ENCODE data around the gene OR2C3.

OR2C3 gene

GRCh38 chr1:247557926-247558674 lies 21.9 kb upstream of the OR2C3 start:
- H3K36me3 ChIP-seq (ENCODE audit: control insufficient read depth in 4 of 4, insufficient read depth in 4 of 4, low read length in 3 of 4) = peaks cover 0 to 60% (median 15%) of the 10 kb centered on the region in 4 experiments
- DNase-seq = no peak
- peaks cover 0 to 33% (median 5%) of the 10 kb centered on the region in 4 experiments for H3K4me1 ChIP-seq (ENCODE audit: control extremely low read depth in 1 of 4, control insufficient read depth in 4 of 4, insufficient read depth in 4 of 4, low read length in 3 of 4)
- CTCF ChIA-PET = interaction anchor here (1.3 kb wide), 1 partner anchor 27 kb away, joined by 4 read pairs; no protein-coding TSS in a partner anchor
- H3K4me3 ChIP-seq (ENCODE audit: control insufficient read depth in 1 of 7, extremely low read depth in 1 of 7, insufficient read depth in 4 of 7, low read depth in 2 of 7, low read length in 6 of 7) = peak overlapping the region in 1 of 7 experiments; percentile 13
- POLR2A ChIA-PET = no interaction called here
- no peaks in the 10 kb centered on the region for H3K27me3 ChIP-seq (replicated peaks in 2 of 5; ENCODE audit: control insufficient read depth in 4 of 5, insufficient read depth in 5 of 5, low read length in 4 of 5)
- no CpG with 5 or more reads among the region's 2 CpGs for WGBS (ENCODE audit: insufficient coverage)
- H3K27ac ChIP-seq (ENCODE audit: insufficient read depth in 1 of 2, low read depth in 1 of 2, low read length in 2 of 2, poor library complexity in 1 of 2, severe bottlenecking in 2 of 2) = no peak overlapping the region
- peaks cover 0 to 4% (median 0%) of the 10 kb centered on the region in 5 experiments for H3K9me3 ChIP-seq (ENCODE audit: control extremely low read depth in 1 of 5, control insufficient read depth in 4 of 5, insufficient read depth in 2 of 5, low read depth in 1 of 5, low read length in 4 of 5)

- POLR2A ChIA-PET = no interaction called here
- no peak for DNase-seq
- WGBS (ENCODE audit: insufficient coverage) = 80% methylated on average over 1 of the region's 2 CpGs
- H3K4me3 ChIP-seq (ENCODE audit: control insufficient read depth in 1 of 7, extremely low read depth in 1 of 7, insufficient read depth in 4 of 7, low read depth in 2 of 7, low read length in 6 of 7) = peak overlapping the region in 2 of 7 experiments; percentile 44 to 54
- peaks cover 0 to 4% (median 0%) of the 10 kb centered on the region in 5 experiments for H3K9me3 ChIP-seq (ENCODE audit: control extremely low read depth in 1 of 5, control insufficient read depth in 4 of 5, insufficient read depth in 2 of 5, low read depth in 1 of 5, low read length in 4 of 5)
- no peaks in the 10 kb centered on the region for H3K27me3 ChIP-seq (replicated peaks in 2 of 5; ENCODE audit: control insufficient read depth in 4 of 5, insufficient read depth in 5 of 5, low read length in 4 of 5)
- H3K36me3 ChIP-seq (ENCODE audit: control insufficient read depth in 4 of 4, insufficient read depth in 4 of 4, low read length in 3 of 4) = peaks cover 0 to 26% (median 9%) of the 10 kb centered on the region in 4 experiments
- H3K27ac ChIP-seq (ENCODE audit: insufficient read depth in 1 of 2, low read depth in 1 of 2, low read length in 2 of 2, poor library complexity in 1 of 2, severe bottlenecking in 2 of 2) = no peak overlapping the region
- CTCF ChIA-PET = interaction anchor here (1.2 kb wide), 1 partner anchor 9 kb away, joined by 3 read pairs; no protein-coding TSS in a partner anchor
- H3K4me1 ChIP-seq (ENCODE audit: control extremely low read depth in 1 of 4, control insufficient read depth in 4 of 4, insufficient read depth in 4 of 4, low read length in 3 of 4) = peaks cover 31 to 58% (median 44%) of the 10 kb centered on the region in 4 experiments
These were observed 16.0 kb upstream of the OR2C3 start for GRCh38 chr1:247552231-247552630.

GRCh38 chr1:247551721-247552120 lies 15.5 kb upstream of the OR2C3 start:
- Histone ChIP-seq H3K9me3 (ENCODE audit: control extremely low read depth in 1 of 5, control insufficient read depth in 4 of 5, insufficient read depth in 2 of 5, low read depth in 1 of 5, low read length in 4 of 5) (peaks cover 0 to 4% (median 0%) of the 10 kb centered on the region in 5 experiments), H3K36me3 (ENCODE audit: control insufficient read depth in 4 of 4, insufficient read depth in 4 of 4, low read length in 3 of 4) (peaks cover 0 to 21% (median 7%) of the 10 kb centered on the region in 4 experiments), H3K4me3 (ENCODE audit: control insufficient read depth in 1 of 7, extremely low read depth in 1 of 7, insufficient read depth in 4 of 7, low read depth in 2 of 7, low read length in 6 of 7) (peak overlapping the region in 2 of 7 experiments; percentile 50 to 54), H3K27ac (ENCODE audit: insufficient read depth in 1 of 2, low read depth in 1 of 2, low read length in 2 of 2, poor library complexity in 1 of 2, severe bottlenecking in 2 of 2) (no peak overlapping the region), H3K27me3 (replicated peaks in 2 of 5; ENCODE audit: control insufficient read depth in 4 of 5, insufficient read depth in 5 of 5, low read length in 4 of 5) (no peaks in the 10 kb centered on the region), H3K4me1 (ENCODE audit: control extremely low read depth in 1 of 4, control insufficient read depth in 4 of 4, insufficient read depth in 4 of 4, low read length in 3 of 4) (peaks cover 34 to 62% (median 48%) of the 10 kb centered on the region in 4 experiments)
- ChIA-PET POLR2A (no interaction called here), CTCF (interaction anchor here (0.6 to 1.2 kb wide), 4 partner anchors 8 to 65 kb away, joined by 3 to 4 read pairs (median 3); no protein-coding TSS in a partner anchor)
- WGBS (ENCODE audit: insufficient coverage) = no CpG with 5 or more reads among the region's 1 CpG
- no peak for DNase-seq

GRCh38 chr1:247548769-247549182 lies 12.5 kb upstream of the OR2C3 start, which contains the start of gene GCSAML:
GCSAML (plus strand) TSS chr1:247549134; CDS start chr1:247549192, 58 bp downstream.
- CTCF ChIA-PET = interaction anchor here (1.4 to 2.3 kb wide), 4 partner anchors 15 to 159 kb away, joined by 3 to 7 read pairs (median 4); no protein-coding TSS in a partner anchor
- H3K9me3 ChIP-seq (ENCODE audit: control extremely low read depth in 1 of 5, control insufficient read depth in 4 of 5, insufficient read depth in 2 of 5, low read depth in 1 of 5, low read length in 4 of 5) = no peaks in the 10 kb centered on the region
- peak within 1 kb of the TSS; percentile 90 to 93 for H3K27ac ChIP-seq (ENCODE audit: insufficient read depth in 1 of 2, low read depth in 1 of 2, low read length in 2 of 2, poor library complexity in 1 of 2, severe bottlenecking in 2 of 2)
- peaks cover 34 to 63% (median 52%) of the 10 kb centered on the region in 4 experiments for H3K4me1 ChIP-seq (ENCODE audit: control extremely low read depth in 1 of 4, control insufficient read depth in 4 of 4, insufficient read depth in 4 of 4, low read length in 3 of 4)
- POLR2A ChIA-PET = interaction anchor here (0.8 kb wide), 1 partner anchor 26 kb away, joined by 3 read pairs; no protein-coding TSS in a partner anchor
- peak; percentile 52 to 91 (median 85) for DNase-seq
- no peaks in the 10 kb centered on the region for H3K27me3 ChIP-seq (replicated peaks in 2 of 5; ENCODE audit: control insufficient read depth in 4 of 5, insufficient read depth in 5 of 5, low read length in 4 of 5)
- 7% methylated on average over 6 of the region's 13 CpGs for WGBS (ENCODE audit: insufficient coverage)
- peak within 1 kb of the TSS in 6 of 7 experiments; percentile 34 to 77 (median 62) for H3K4me3 ChIP-seq (ENCODE audit: control insufficient read depth in 1 of 7, extremely low read depth in 1 of 7, insufficient read depth in 4 of 7, low read depth in 2 of 7, low read length in 6 of 7)
- H3K36me3 ChIP-seq (ENCODE audit: control insufficient read depth in 4 of 4, insufficient read depth in 4 of 4, low read length in 3 of 4) = peaks cover 0 to 2% (median 0%) of the 10 kb centered on the region in 4 experiments

- Histone ChIP-seq H3K27ac (ENCODE audit: insufficient read depth in 1 of 2, low read depth in 1 of 2, low read length in 2 of 2, poor library complexity in 1 of 2, severe bottlenecking in 2 of 2) (peak overlapping the region; percentile 90 to 93), H3K4me1 (ENCODE audit: control extremely low read depth in 1 of 4, control insufficient read depth in 4 of 4, insufficient read depth in 4 of 4, low read length in 3 of 4) (peaks cover 34 to 63% (median 54%) of the 10 kb centered on the region in 4 experiments), H3K36me3 (ENCODE audit: control insufficient read depth in 4 of 4, insufficient read depth in 4 of 4, low read length in 3 of 4) (peaks cover 0 to 2% (median 0%) of the 10 kb centered on the region in 4 experiments), H3K9me3 (ENCODE audit: control extremely low read depth in 1 of 5, control insufficient read depth in 4 of 5, insufficient read depth in 2 of 5, low read depth in 1 of 5, low read length in 4 of 5) (no peaks in the 10 kb centered on the region), H3K4me3 (ENCODE audit: control insufficient read depth in 1 of 7, extremely low read depth in 1 of 7, insufficient read depth in 4 of 7, low read depth in 2 of 7, low read length in 6 of 7) (peak overlapping the region in 5 of 7 experiments; percentile 55 to 77 (median 69)), H3K27me3 (replicated peaks in 2 of 5; ENCODE audit: control insufficient read depth in 4 of 5, insufficient read depth in 5 of 5, low read length in 4 of 5) (no peaks in the 10 kb centered on the region)
- 0% methylated on average over 2 of the region's 5 CpGs for WGBS (ENCODE audit: insufficient coverage)
- peak; percentile 98 to 100 (median 99) for DNase-seq
- ChIA-PET POLR2A (interaction anchor here (0.8 kb wide), 1 partner anchor 27 kb away, joined by 3 read pairs; no protein-coding TSS in a partner anchor), CTCF (interaction anchor here (0.9 to 2.3 kb wide), 6 partner anchors 14 to 366 kb away, joined by 3 to 7 read pairs (median 4); no protein-coding TSS in a partner anchor)
These were observed 11.9 kb upstream of the OR2C3 start for GRCh38 chr1:247548092-247548491.

GRCh38 chr1:247542811-247543210 lies 6.6 kb upstream of the OR2C3 start:
- DNase-seq = peak in 1 of 3 donors; percentile 57
- WGBS (ENCODE audit: insufficient coverage) = 50% methylated on average over 1 of the region's 3 CpGs
- Histone ChIP-seq H3K27me3 (replicated peaks in 2 of 5; ENCODE audit: control insufficient read depth in 4 of 5, insufficient read depth in 5 of 5, low read length in 4 of 5) (no peaks in the 10 kb centered on the region), H3K36me3 (ENCODE audit: control insufficient read depth in 4 of 4, insufficient read depth in 4 of 4, low read length in 3 of 4) (no peaks in the 10 kb centered on the region), H3K4me3 (ENCODE audit: control insufficient read depth in 1 of 7, extremely low read depth in 1 of 7, insufficient read depth in 4 of 7, low read depth in 2 of 7, low read length in 6 of 7) (no peak overlapping the region), H3K4me1 (ENCODE audit: control extremely low read depth in 1 of 4, control insufficient read depth in 4 of 4, insufficient read depth in 4 of 4, low read length in 3 of 4) (peaks cover 27 to 61% (median 46%) of the 10 kb centered on the region in 4 experiments), H3K9me3 (ENCODE audit: control extremely low read depth in 1 of 5, control insufficient read depth in 4 of 5, insufficient read depth in 2 of 5, low read depth in 1 of 5, low read length in 4 of 5) (peaks cover 0 to 2% (median 0%) of the 10 kb centered on the region in 5 experiments), H3K27ac (ENCODE audit: insufficient read depth in 1 of 2, low read depth in 1 of 2, low read length in 2 of 2, poor library complexity in 1 of 2, severe bottlenecking in 2 of 2) (no peak overlapping the region)
- ChIA-PET POLR2A (no interaction called here), CTCF (interaction anchor here (0.8 to 3.1 kb wide), 4 partner anchors 9 to 54 kb away, joined by 3 to 14 read pairs (median 8); no protein-coding TSS in a partner anchor)
